ENCODE results near the gene PLXNA4. TPM values are rescaled to one million over a fixed set of nuclear protein-coding genes. Genes with fewer than 3 reads are reported as not detected.

PLXNA4 gene
- total and polyA plus RNA-seq, 8 donors, result 1.9 to 6.6 (median 3.4) TPM

- no peaks in the 10 kb centered on the region for H3K36me3 ChIP-seq
- no peak overlapping the region for H3K27ac ChIP-seq
- no peak overlapping the region for H3K4me3 ChIP-seq
- no peak for TF ChIP-seq CTCF (IDR thresholded peaks at IDR 0.05)
- no peaks in the 10 kb centered on the region for H3K27me3 ChIP-seq
- no peak for ATAC-seq
- DNase-seq, result no peak
- intact Hi-C loops (cut with DNase I), result no loop called here
- no peaks in the 10 kb centered on the region for H3K4me1 ChIP-seq
- no peaks in the 10 kb centered on the region for H3K9me3 ChIP-seq
Observed at GRCh38 chr7:132100981-132101380, 475.3 kb downstream of the PLXNA4 start.

- no peak overlapping the region for H3K27ac ChIP-seq
- TF ChIP-seq CTCF (IDR thresholded peaks at IDR 0.05), result no peak
- ATAC-seq (no peak), DNase-seq (no peak)
- no peaks in the 10 kb centered on the region for H3K9me3 ChIP-seq
- H3K36me3 ChIP-seq, result no peaks in the 10 kb centered on the region
- no peaks in the 10 kb centered on the region for H3K4me1 ChIP-seq
- H3K27me3 ChIP-seq, result no peaks in the 10 kb centered on the region
- no peak overlapping the region for H3K4me3 ChIP-seq
- intact Hi-C loops (cut with DNase I), result no loop called here
Observed at GRCh38 chr7:132100483-132100882, 475.8 kb downstream of the PLXNA4 start.

- H3K9me3 ChIP-seq, result no peaks in the 10 kb centered on the region
- peaks cover 0 to 4% of the 10 kb centered on the region in 2 donors for H3K27me3 ChIP-seq
- no peak overlapping the region for H3K27ac ChIP-seq
- no peak for TF ChIP-seq CTCF (IDR thresholded peaks at IDR 0.05)
- DNase-seq (no peak), ATAC-seq (no peak)
- H3K36me3 ChIP-seq, result no peaks in the 10 kb centered on the region
- intact Hi-C loops (cut with DNase I), result no loop called here
- no peaks in the 10 kb centered on the region for H3K4me1 ChIP-seq
- no peak overlapping the region for H3K4me3 ChIP-seq
Observed at GRCh38 chr7:132099163-132099562, 477.1 kb downstream of the PLXNA4 start.

- no peak for TF ChIP-seq CTCF (IDR thresholded peaks at IDR 0.05)
- H3K27ac ChIP-seq, result no peak overlapping the region
- peak; percentile 84 for ATAC-seq
Observed at GRCh38 chr7:132098327-132098726, 477.9 kb downstream of the PLXNA4 start.

GRCh38 chr7:132097550-132098134, 478.6 kb downstream of the PLXNA4 start:
- no peak for TF ChIP-seq CTCF (IDR thresholded peaks at IDR 0.05)
- DNase-seq (no peak), ATAC-seq (no peak)
- H3K4me3 ChIP-seq, result no peak overlapping the region
- H3K27ac ChIP-seq, result no peak overlapping the region
- H3K36me3 ChIP-seq, result no peaks in the 10 kb centered on the region
- peaks cover 0 to 8% of the 10 kb centered on the region in 2 donors for H3K27me3 ChIP-seq
- intact Hi-C loops (cut with DNase I), result no loop called here
- H3K4me1 ChIP-seq, result no peaks in the 10 kb centered on the region
- no peaks in the 10 kb centered on the region for H3K9me3 ChIP-seq

More at GRCh38 chr7:132098327-132098726, 477.9 kb downstream of the PLXNA4 start:
- intact Hi-C loops (cut with DNase I), result no loop called here
- Histone ChIP-seq H3K27me3 (peaks cover 0 to 8% of the 10 kb centered on the region in 2 donors), H3K36me3 (no peaks in the 10 kb centered on the region), H3K4me3 (no peak overlapping the region), H3K4me1 (no peaks in the 10 kb centered on the region), H3K9me3 (no peaks in the 10 kb centered on the region)
- DNase-seq, result no peak
